ENCODE measurements around the gene KIF3B.

- TF ChIP-seq CTCF (conservative IDR thresholded peaks at IDR 0.05) = no peak
- TF ChIP-seq ZFX (IDR thresholded peaks at IDR 0.05) = no peak
Observed at GRCh38 chr20:32300647-32301046, 23.2 kb downstream of the KIF3B start.

Measured in C4-2B (cell line).